Activated CD4-positive, CD25-positive, alpha-beta regulatory T cell treated with anti-CD3 and anti-CD28 coated beads, Interleukin-2, amount 50 U/mL, for 24 hours (primary cell): ENCODE results near the gene GLP2R.
"Not testable (repeated sequence)": the region's sequence is repeated elsewhere in the genome, so short reads cannot be mapped to it uniquely, and the experiment has no call there.

Experiments used
- ATAC-seq, 2 donors: fragments of 150-1000 bp; cut with Tn5 transposase; one replicate each; pipeline ENCODE4 v1.10.0; 2021; ENCODE audit warnings: mild to moderate bottlenecking in 1 of 2, moderate library complexity in 1 of 2

Gene GLP2R

GRCh38 chr17:9825641-9826150 is at the start of gene GLP2R:
TSS of gene GLP2R (plus strand) at chr17:9825924. CDS start at chr17:9826064, 140 bp downstream.
- no peak for ATAC-seq

GRCh38 chr17:9776911-9777310 is 48.8 kb upstream of the GLP2R start:
- ATAC-seq: no peak

DNA sequence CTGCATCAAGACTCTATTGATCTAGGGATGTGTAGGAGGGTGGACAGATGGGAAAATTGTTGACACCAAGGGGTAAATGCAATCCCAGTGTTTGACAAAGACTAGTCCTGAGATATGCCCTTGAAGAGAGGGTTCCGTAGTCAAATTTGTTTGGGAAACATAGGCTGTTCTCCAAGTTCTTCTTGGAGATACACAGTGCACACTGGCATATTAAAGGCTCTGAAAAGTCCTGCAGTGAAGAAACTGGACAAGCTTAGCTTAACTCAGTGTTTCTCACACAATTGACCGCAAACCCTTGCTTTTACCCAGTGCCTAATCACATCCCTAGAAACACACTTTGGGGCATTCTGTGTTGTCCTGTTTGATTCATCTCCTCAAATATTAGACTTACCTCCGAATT is 45.2 kb upstream of the GLP2R start:
- ATAC-seq: no peak

- ATAC-seq: no peak
Measured at GRCh38 chr17:9783050-9783449, 42.7 kb upstream of the GLP2R start.

GRCh38 chr17:9783465-9783864 is 42.3 kb upstream of the GLP2R start:
- ATAC-seq: not testable (repeated sequence)

DNA sequence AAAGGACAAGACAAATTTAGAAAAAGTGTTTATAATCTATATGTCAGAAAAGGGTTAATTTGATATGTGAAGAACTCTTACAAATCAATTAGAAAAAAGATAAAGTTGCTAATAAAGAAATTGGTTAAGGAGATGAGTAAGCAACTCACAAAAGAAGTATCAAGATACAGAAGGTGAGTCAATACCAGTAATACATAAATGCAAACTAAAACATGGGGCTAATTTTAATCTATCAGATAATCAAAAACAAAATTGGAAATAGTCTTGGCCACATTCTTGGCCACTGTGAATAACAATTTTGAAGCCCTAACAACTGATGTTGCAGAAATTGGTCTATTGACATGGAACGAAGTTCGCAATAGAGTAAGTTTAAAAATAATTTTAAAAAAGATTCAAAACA is 41.2 kb upstream of the GLP2R start:
- ATAC-seq: no peak

DNA sequence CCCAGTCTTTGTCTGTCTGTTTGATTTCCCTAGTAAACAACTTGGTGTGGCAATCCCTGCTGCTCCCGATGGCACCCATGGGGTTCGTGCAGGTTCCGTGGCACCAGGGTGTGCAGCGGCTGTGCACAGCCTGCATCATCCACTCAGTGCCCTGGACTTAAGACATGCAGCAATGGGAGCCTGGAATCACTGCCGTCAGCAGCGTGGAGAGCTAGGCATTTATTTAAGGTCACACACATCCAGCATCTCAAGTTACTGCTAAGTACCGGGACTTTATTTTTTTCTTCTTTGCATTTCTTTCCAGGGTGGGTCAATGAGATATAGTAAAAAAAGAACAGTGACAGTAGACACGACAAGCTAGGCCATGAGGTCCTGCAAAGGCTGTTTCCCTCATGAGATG is 37.1 kb upstream of the GLP2R start:
- ATAC-seq: no peak

DNA sequence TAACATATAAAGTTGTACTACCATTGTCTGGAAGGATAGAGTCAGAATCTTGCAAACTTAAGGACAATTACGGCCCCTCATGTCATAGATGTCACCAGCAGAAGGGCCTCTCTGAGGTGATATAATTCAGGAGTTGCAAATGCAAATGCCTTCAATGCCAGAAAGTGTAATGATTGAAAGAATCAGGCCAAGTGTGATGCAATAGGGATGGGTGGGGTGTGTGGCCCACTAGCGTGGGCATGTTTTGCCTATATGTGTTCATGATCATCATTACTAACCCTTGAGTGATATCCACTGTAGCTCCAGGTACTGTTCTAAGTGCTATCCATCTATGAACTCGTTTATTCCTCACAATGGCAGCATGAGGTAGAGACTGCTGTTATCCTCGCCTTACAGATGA is 35.4 kb upstream of the GLP2R start:
- ATAC-seq: no peak

- no peak for ATAC-seq
Measured at GRCh38 chr17:9790889-9791876, 34.5 kb upstream of the GLP2R start, which contains the start of gene DHRS7C. TSS of gene DHRS7C (minus strand) at chr17:9791592. CDS start at chr17:9791284, 308 bp downstream.

GRCh38 chr17:9792181-9792840 is 33.4 kb upstream of the GLP2R start:
- no peak for ATAC-seq

DNA sequence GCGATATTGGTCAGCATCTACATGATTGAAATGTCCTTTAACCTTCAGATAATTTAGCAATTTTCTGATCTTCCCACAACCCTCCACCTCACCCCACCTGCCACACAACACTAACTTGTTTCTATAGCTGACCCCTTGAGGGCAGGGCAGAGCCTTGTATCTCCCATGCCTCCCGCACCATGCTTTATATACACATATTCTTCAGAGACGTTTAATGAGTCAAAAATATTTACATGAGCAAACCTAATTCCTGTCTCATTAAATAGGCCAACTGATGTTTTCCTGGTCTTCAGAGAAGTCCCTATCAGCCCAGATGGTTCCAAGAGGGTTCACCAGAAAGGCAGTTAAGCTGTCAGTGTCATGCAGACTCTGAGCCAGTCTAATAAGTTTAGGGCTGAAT is 27.7 kb upstream of the GLP2R start:
- ATAC-seq: no peak

- no peak for ATAC-seq
Measured at GRCh38 chr17:9798724-9799123, 27.0 kb upstream of the GLP2R start.

GRCh38 chr17:9801505-9801904 is 24.2 kb upstream of the GLP2R start:
- no peak for ATAC-seq

GRCh38 chr17:9802294-9802693 is 23.4 kb upstream of the GLP2R start:
- no peak for ATAC-seq

- ATAC-seq: no peak
Measured at GRCh38 chr17:9802697-9803096, 23.0 kb upstream of the GLP2R start.

- no peak for ATAC-seq
Measured at GRCh38 chr17:9805769-9806168, 20.0 kb upstream of the GLP2R start.

DNA sequence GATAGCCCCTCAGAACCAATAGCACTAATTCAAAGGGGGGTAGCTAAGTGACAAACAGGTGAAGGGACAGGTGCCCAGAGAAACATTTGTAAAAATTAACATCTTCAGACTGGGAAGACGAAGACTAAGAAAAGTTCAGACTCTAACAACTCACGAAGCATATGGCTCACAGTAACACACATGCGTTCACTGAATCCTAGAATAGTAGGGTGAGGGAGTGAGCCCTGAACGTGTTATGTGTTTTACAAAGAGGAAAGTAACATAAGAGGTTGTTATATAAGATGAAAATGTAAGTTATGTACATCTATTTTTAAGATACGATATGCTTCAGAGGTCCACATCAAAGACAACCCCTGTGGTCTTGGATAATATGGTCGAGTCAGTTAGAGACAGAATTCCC is 19.0 kb upstream of the GLP2R start:
- no peak for ATAC-seq

- ATAC-seq: no peak
Measured at GRCh38 chr17:9809409-9809808, 16.3 kb upstream of the GLP2R start.

DNA sequence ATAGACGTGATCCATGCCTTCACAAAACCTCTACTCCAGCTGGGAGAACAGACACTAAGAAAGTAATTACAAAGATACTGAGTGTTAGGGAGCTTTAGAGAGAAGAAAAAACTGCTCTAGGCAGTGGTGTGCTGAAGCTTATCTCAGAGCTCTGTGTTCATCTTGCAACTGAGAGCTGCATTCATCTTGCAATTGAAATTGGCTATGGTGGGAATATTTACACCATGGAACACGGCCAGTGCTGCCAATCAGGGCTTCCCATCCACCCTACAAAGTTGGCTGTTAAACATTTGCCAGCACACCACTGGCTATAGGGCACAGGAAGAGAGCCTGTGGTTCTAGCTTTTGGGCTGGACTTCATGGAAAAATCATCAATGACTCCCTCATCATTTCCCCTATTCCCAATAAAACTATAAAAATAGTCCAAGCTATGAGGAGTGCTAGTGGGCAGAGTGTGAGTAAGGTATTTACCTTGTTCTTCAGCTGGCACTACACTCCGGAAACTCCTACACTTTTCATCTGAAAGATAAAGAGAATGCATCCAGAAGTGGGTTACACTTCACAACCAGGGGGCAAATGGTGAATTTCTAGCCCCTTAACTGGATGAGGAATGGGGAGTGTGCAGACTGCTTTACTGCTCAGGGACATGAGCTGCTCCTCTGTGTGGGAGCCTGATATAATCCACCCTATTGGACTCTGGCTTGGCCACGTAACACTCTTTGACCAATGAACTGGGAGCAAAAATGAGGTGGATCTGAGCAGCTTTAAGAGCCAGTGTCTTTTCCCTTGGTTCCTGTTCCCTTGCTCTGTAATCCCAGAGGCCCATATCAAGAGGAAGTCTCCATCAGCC is 15.4 kb upstream of the GLP2R start:
- no peak for ATAC-seq

- no peak for ATAC-seq
Measured at GRCh38 chr17:9811086-9811485, 14.6 kb upstream of the GLP2R start.

GRCh38 chr17:9811537-9811936 is 14.2 kb upstream of the GLP2R start:
- ATAC-seq: no peak

DNA sequence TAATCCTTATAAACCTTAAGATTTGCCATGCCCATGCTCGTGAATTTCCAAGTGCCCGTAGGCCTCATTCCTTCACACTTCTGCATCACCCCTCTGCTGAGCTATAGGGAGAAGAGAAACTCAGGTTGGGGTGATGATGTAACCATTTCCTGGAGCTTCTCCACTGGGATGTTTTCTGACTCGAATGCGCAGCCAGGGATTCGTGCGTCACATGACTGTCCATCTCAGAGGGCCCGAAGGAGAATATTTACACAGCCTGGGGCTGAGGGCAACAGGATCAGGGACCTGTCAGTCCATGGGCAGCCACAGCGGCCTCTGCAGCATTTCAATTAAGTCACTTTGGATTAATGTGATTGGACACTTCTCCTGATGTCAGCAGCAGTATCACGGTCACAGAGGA is 12.6 kb upstream of the GLP2R start:
- ATAC-seq: no peak
